HG03097 (cell line): ENCODE data around the gene CHRNB2.

Source experiments
- ATAC-seq: cut with Tn5 transposase; IDR thresholded peaks from one replicate; pipeline ENCODE4 v1.9.1; 2021; ENCODE audit not compliant: unreplicated experiment, low FRiP score

The CHRNB2 gene

GRCh38 chr1:154577346-154578057 lies 9.9 kb downstream of the CHRNB2 start:
- no peak for ATAC-seq

DNA sequence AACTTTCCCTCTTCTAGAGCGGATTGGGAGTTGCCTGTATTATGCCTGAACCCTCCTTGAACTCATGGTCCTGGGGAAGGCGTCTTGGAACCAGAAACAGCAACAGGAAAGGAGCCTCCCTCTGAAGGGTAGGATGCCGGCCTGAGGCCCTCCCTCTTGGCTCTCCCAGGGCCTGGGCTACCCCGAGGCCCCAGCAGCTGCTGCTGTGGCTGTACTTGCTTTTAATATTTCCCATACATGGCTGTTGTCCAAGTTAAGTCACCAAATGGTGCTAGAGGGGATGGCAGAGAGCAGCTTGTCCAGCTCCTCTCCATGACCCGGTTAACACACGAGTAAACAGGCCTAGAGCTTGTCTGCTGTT lies 10.5 kb downstream of the CHRNB2 start:
- ATAC-seq: no peak

DNA sequence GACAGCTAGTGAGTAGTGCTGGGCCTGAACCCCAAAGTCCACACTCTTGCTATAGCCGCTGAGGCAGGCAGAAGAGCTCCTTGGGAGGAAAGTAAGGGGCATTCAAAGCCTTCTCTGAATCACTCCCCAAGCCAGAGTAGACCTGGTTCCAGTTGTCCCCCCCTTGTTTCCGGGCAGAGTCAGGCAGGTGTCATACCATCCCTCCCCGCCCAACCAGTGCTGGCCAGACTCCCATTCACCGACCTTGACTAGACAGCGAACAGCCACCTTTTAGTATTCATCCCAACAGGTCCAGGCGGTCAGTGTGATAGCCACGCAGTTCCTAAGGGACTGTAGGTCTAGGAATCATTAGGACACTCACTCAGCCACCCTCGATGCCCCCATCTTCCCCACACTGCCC lies 11.8 kb downstream of the CHRNB2 start:
- no peak for ATAC-seq

GRCh38 chr1:154581766-154582165 lies 14.2 kb downstream of the CHRNB2 start:
- no peak for ATAC-seq

- ATAC-seq: no peak
Measured at GRCh38 chr1:154582885-154583284, 15.3 kb downstream of the CHRNB2 start.

DNA sequence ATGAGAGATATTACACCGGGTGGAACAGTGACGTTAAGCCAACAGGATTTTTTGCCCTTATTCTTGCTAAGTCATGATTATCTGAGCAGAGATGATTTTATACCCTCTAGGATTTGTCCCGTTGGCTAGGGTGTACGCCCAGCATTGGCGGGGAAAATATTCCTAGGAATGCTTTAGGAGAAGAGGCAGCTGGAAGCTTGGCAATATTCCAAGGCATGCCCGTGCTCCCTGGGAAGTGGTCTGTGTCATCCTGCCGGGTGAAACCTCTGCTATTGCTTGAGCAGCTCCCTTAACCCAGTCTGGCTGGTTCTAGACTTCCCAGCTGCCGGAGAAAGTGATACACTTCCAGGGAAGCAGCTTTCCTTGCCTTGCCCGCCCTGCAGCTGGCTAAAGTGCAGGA lies 16.2 kb downstream of the CHRNB2 start:
- no peak for ATAC-seq

GRCh38 chr1:154584267-154584994 lies 16.9 kb downstream of the CHRNB2 start:
- no peak for ATAC-seq

GRCh38 chr1:154586231-154586630 lies 18.7 kb downstream of the CHRNB2 start:
- ATAC-seq: no peak

- no peak for ATAC-seq
Measured at GRCh38 chr1:154586641-154587040, 19.1 kb downstream of the CHRNB2 start.

GRCh38 chr1:154589780-154590179 lies 22.2 kb downstream of the CHRNB2 start:
- ATAC-seq: no peak

GRCh38 chr1:154590756-154591155 lies 23.2 kb downstream of the CHRNB2 start:
- ATAC-seq: no peak

DNA sequence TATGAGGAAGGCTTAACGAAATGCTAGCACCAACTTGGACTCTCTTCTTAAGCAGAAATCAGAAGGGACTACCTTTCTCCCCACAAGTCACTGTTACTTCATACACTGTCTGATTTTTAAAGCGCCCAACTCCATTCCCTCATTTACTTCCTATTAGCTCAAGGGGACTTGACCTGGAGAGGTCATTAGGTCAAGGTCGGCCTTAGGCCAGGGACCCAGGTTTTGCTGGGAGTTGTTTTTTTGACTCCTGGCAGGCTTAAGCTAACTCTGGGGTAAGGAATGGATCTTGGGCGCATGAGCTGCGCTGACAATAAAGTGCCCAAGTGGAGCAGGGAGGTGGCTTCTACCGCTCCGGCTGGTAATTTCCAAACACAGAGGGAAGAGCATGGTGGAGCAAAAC lies 23.6 kb downstream of the CHRNB2 start:
- no peak for ATAC-seq

DNA sequence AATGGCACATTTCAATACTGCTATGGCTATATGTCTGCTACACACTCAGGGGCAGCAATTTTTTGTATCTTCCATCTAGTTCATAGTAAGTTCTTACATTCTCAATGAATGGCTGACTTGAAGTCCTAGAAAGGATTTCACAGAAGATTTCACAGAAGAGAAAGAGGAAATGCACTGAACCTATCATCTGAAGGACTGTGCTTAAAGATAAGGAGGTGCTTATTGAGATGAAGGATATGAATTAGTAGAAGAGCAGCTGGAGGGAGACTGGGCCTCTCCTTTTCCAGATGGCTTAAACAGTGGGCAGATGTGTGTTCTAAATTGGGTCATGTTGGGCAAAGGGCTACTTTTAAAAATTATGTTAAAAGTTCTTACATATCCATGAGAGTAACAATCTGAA lies 25.8 kb downstream of the CHRNB2 start:
- no peak for ATAC-seq

GRCh38 chr1:154594811-154595210 lies 27.2 kb downstream of the CHRNB2 start:
- ATAC-seq: no peak

DNA sequence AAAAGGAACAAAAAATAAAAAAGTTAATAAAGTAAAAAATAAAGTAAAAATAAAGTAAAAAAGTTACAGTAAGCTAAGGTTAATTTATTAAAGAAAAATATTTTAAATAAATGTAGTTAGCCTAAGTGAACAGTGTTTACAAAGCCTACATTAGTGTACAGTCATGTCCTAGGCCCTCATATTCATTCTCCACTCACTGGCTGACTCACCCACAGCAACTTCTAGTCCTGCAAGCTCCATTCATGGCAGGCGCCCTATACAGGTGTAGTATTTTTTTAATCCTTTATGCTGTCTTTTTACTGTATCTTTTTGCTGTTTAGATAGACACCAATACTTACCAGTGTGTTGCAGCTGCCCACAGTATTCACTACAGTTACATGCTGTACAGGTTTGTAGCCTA lies 28.0 kb downstream of the CHRNB2 start:
- ATAC-seq: no peak

DNA sequence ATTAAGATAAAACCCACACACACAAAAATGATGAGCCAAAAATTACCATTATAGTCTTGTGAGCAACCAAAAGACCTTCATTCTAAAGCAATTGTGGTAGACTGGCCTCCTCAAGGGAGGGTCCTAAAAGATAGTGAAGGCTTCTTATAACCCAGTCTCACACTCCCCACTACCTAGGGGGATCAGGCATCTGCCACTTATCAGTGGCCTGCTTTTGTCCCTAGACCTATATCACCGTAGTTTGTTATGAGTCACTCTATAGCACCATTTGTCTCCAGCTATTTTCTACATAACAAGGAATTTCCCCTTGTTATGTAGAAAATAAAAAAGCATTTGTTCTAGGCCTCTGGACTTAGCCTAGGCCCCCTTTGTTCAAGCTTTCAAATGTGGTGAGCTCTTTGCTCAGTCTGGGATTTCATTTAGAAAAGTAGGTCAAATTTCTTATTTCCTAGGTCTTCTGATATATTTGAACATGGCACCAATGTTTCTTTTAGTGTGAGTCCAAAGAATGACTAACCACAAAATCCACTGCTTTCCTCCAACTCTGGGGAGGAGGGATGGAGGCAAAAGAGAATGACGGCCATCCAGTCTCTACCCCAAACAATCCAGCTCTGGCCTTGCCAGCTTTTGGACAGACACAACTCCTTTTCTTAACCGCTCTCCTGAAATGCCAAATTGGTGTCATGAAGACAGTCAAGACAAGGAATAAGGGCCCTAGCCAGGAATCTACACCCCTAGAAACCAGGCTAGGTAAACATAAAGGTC lies 31.5 kb downstream of the CHRNB2 start:
- no peak for ATAC-seq

DNA sequence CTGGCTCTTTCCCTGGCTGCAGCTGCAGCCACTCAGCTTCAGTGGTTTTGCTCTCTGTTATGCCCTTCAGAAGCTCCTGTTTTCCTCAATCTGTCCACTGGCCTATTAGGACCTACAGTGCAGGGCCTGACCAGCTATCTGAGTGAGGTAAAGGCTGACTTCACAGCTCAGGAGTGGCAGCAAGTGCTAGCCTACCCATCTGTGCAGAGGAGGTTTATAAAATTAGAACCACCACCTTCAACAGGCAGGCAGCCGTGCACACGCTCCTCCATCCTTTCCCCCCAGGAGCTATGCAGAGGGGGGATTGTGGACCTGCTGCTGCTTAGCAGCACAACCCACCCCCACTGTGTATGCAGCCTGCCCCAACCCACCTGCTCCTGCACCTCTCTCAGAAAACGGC lies 32.1 kb downstream of the CHRNB2 start:
- ATAC-seq: no peak

DNA sequence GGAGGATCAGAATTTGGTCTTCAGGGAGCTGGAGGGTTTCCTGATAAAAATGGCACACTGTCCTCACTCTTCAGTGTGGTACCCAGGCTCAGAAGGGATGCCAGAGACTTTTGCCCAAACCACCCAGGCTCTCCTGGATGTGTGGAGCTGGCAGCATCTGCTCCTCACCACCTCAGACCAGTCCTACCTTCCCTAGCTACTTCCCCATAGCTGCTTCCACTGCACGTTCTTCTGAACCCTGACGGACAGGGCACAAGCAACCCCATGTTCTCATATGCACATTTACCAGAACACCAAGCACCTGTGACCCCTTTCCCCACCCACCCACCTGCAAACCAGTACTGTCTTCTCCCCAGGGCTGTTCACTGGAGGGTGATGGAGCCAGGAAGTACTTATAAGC lies 35.7 kb downstream of the CHRNB2 start:
- no peak for ATAC-seq

DNA sequence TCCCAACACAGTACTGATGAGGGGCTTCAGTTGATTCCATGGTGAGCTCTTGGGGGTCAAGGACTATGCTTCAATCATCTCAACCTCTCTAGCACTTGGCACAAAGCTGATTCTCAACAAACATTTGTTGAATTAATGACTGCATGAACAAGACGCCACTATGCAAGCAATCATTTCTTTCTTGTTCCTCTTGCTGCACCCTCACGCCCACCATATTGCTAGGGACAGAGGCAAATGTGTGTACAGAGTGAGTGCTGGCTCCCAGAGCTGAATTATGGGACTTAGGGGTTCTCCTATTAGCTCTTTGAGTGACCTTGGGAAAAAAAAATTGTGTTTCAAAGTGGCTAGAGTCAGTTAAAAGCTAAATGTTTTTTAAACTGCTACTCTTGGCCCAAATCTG lies 38.0 kb downstream of the CHRNB2 start:
- ATAC-seq: no peak

DNA sequence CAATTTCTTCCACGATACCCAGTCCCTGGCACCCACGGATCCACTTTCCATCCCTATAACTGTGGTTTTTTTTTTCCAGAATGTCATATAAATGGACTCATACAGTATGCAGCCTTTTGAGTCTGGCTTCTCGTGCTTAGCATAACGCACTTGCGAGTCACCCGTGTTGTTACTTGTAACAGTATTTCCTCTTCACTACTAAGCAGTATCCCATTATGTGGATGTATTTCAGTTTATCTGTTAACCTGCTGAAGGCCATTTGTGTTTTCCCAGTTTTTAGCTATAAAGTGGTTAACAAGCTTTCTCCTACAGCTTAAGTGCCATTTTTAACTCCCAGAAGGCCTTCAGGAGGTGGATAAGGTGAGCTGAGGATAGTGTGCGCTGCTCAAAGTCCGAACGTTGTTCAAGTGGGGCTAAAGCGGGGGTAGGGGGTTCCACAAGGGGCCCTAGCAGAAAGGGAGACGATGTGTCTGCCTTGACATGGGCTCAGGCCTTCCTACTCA lies 39.6 kb downstream of the CHRNB2 start:
- peak; percentile 18 for ATAC-seq

DNA sequence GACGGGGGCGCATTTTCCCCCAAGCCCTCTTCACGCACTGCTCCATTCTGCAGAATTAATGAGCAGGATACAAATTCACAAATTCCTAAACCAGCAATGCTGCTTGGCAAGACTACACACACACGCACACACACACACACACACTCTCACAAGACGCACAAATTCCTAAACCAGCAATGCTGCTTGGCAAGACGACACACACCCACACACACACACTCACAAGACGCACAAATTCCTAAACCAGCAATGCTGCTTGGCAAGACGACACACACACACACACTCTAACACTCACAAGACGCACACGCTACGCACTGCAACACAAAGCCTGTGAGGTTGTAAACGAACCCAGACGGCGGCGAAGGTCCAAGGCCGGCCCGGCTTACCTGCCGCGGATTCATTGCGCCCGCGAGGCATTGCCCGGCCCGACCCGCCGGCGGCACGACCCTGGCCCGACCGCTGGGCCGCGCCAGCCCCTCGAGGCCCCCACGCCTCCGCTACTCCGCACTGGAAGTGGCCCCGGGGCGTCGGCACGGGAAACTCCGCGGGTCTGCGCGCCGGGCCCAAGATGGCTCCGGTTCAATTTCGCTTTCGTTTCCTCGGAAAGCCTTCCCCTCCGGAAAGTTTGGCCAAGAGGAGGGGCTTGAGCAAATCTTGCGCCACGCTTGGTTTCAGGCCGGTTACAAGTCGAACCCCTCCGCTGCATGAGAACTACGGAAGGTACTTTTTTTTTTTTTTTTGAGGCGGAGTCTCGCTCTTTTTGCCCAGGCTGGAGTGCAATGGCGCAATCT lies 40.2 kb downstream of the CHRNB2 start, which contains the start of gene ADAR:
Gene ADAR, minus strand, starts transcription at position 578 of the 788 bp plus-strand sequence. Its CDS starts 180 bp downstream, at position 398.
- peak; percentile 54 for ATAC-seq
